WERI-Rb-1 (cell line): ENCODE data around the gene CEP162.

Source experiments
- DNase-seq: peaks from one replicate; pipeline ENCODE4 v3.0.0-alpha.2; 2020
- H3K27ac ChIP-seq: fragments of 250-450 bp; sonication (Bioruptor Pico); 2 replicates; pipeline ENCODE4 v1.5.1; 2020; ENCODE audit warnings: mild to moderate bottlenecking, moderate library complexity
- H3K27me3 ChIP-seq: fragments of 250-450 bp; sonication (Bioruptor Pico); 2 replicates; pipeline ENCODE4 v1.5.1; 2021; ENCODE audit warnings: mild to moderate bottlenecking, low read depth, moderate library complexity; ENCODE audit not compliant: insufficient read depth, severe bottlenecking
- H3K36me3 ChIP-seq: fragments of 250-450 bp; sonication (Bioruptor Pico); 2 replicates; pipeline ENCODE4 v1.5.1; 2020; ENCODE audit warnings: mild to moderate bottlenecking, moderate library complexity
- H3K4me3 ChIP-seq: 2 replicates; pipeline ENCODE4 v1.5.1; 2011; ENCODE audit warnings: low read depth, mild to moderate bottlenecking, control low read depth, low read length
- H3K9me3 ChIP-seq: fragments of 250-450 bp; sonication (Bioruptor Pico); 2 replicates; pipeline ENCODE4 v1.5.1; 2021; ENCODE audit warnings: mild to moderate bottlenecking, moderate library complexity; ENCODE audit not compliant: severe bottlenecking
- CTCF ChIP-seq: IDR thresholded peaks from 2 replicates; pipeline ENCODE4 v1.5.1; 2011; ENCODE audit warnings: low read depth, mild to moderate bottlenecking, control low read depth, inconsistent platforms, low read length

CEP162 gene

DNA sequence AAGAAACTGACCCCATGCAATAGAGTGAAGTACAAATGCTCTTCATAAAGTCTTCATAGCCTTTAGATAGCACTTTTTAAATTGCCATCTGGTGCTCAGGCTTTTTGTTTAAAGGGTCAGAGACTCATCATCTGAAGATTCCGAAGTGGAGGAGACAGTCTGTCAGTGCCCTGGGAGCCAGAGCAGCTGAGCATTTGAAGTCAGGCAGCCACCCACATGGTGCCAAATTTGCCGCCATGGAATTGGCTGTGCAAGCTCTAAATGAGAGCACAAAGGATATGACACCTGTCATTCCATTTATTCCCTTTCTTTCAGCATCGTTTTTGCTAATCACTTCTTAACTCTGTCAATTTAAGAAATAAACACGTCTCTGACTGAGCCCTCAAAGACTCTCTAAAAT lies 32.8 kb upstream of the CEP162 start:
- DNase-seq: no peak
- Histone ChIP-seq H3K4me3 (no peak overlapping the region), H3K27ac (no peak overlapping the region), H3K36me3 (no peaks in the 10 kb centered on the region), H3K9me3 (no peaks in the 10 kb centered on the region), H3K27me3 (no peaks in the 10 kb centered on the region)
- no peak for TF ChIP-seq CTCF

GRCh38 chr6:84258866-84259265 lies 31.4 kb upstream of the CEP162 start:
- no peak for TF ChIP-seq CTCF
- H3K36me3 ChIP-seq: no peaks in the 10 kb centered on the region
- no peaks in the 10 kb centered on the region for H3K27me3 ChIP-seq
- no peak for DNase-seq
- H3K4me3 ChIP-seq: no peak overlapping the region
- H3K27ac ChIP-seq: no peak overlapping the region
- H3K9me3 ChIP-seq: no peaks in the 10 kb centered on the region

- Histone ChIP-seq H3K27ac (no peak overlapping the region), H3K27me3 (no peaks in the 10 kb centered on the region), H3K9me3 (no peaks in the 10 kb centered on the region), H3K36me3 (no peaks in the 10 kb centered on the region), H3K4me3 (no peak overlapping the region)
- no peak for DNase-seq
- TF ChIP-seq CTCF: no peak
Observed at GRCh38 chr6:84258268-84258667, 30.8 kb upstream of the CEP162 start.

DNA sequence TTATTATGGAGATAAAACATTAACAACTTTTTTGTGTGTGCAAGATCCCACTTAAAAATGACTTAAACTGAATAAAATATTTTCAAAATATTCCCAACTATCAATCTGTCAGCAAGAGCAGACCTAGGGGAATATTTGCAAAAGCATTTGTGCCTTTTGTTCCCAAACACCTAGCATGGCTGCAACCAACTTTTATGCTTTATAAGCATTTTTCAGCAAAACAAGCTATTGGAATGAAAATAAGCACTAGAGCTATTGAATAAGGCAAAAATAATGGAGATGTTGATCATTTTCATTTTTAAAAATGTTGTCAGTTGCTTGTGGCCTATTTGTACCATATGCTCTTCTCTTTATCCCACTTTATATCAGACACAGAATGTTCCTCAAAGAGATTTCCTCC lies 28.2 kb upstream of the CEP162 start:
- TF ChIP-seq CTCF: no peak
- no peak for DNase-seq
- H3K27me3 ChIP-seq: no peaks in the 10 kb centered on the region

DNA sequence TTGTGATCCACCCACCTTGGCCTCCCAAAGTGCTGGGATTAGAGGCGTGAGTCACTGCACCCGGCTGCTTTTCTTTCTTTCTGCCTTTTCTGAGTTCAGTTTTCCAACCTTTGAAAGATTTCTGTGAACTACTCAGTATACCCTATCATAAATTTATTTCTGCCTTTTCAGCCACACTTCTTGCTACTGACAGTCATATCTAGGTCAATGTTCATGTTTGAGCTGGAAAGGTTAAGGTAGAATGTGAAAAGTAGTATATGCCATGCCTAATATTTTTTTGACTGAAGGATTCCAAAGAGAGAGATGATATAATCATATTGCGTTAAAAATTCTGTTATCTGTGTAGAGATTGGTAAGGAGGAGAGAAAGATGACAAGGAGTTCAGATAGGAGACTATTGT lies 25.9 kb upstream of the CEP162 start:
- no peak for DNase-seq
- Histone ChIP-seq H3K9me3 (no peaks in the 10 kb centered on the region), H3K4me3 (no peak overlapping the region), H3K27ac (no peak overlapping the region), H3K36me3 (no peaks in the 10 kb centered on the region), H3K27me3 (no peaks in the 10 kb centered on the region)
- TF ChIP-seq CTCF: no peak

More for the DNA sequence above, 28.2 kb upstream of the CEP162 start:
- no peak overlapping the region for H3K27ac ChIP-seq
- H3K9me3 ChIP-seq: no peaks in the 10 kb centered on the region
- no peaks in the 10 kb centered on the region for H3K36me3 ChIP-seq
- H3K4me3 ChIP-seq: no peak overlapping the region

- Histone ChIP-seq H3K36me3 (no peaks in the 10 kb centered on the region), H3K4me3 (no peak overlapping the region), H3K9me3 (no peaks in the 10 kb centered on the region), H3K27ac (no peak overlapping the region), H3K27me3 (no peaks in the 10 kb centered on the region)
- TF ChIP-seq CTCF: no peak
- no peak for DNase-seq
Observed at GRCh38 chr6:84251891-84252539, 24.6 kb upstream of the CEP162 start.
